DND-41 (cell line): ENCODE results near the gene SERPINI2.

Experiments used
- ATAC-seq: fragments of 200-7000 bp; cut with Tn5 transposase; 3 replicates; pipeline ENCODE4 v1.9.1; 2021; ENCODE audit warnings: low read depth; ENCODE audit not compliant: insufficient read depth
- DNase-seq: peaks from one replicate; pipeline ENCODE4 v3.0.0-alpha.2; 2020
- H2AFZ ChIP-seq: 2 replicates; pipeline ENCODE4 v1.6.0; 2012; ENCODE audit warnings: low read depth, low read length
- H3K27ac ChIP-seq: 2 replicates; pipeline ENCODE4 v1.5.1; 2012; ENCODE audit warnings: low read length, inconsistent platforms
- H3K27me3 ChIP-seq: fragments of 200-600 bp; sonication (generic); 2 replicates; pipeline ENCODE4 v1.6.0; 2012; ENCODE audit warnings: low read length, mild to moderate bottlenecking, inconsistent platforms; ENCODE audit not compliant: insufficient read depth, poor library complexity
- H3K36me3 ChIP-seq: 2 replicates; pipeline ENCODE4 v1.5.1; 2012; ENCODE audit warnings: low read length, inconsistent platforms; ENCODE audit not compliant: insufficient read depth
- H3K4me1 ChIP-seq: 2 replicates; pipeline ENCODE4 v1.5.1; 2012; ENCODE audit warnings: mild to moderate bottlenecking, low read length; ENCODE audit not compliant: insufficient read depth
- H3K4me2 ChIP-seq: 2 replicates; pipeline ENCODE4 v1.6.0; 2012; ENCODE audit warnings: mild to moderate bottlenecking, moderate library complexity, low read length, inconsistent platforms; ENCODE audit not compliant: insufficient read depth
- H3K4me3 ChIP-seq, 2 experiments: fragments of 200-600 bp in 1 of 2; shearing (Covaris generic) in 1 of 2; 2 replicates each; pipeline ENCODE4 v1.5.1; 2012 to 2016; ENCODE audit warnings: inconsistent platforms in 2 of 2, low read length in 2 of 2, mild to moderate bottlenecking in 2 of 2, low read depth in 1 of 2, moderate library complexity in 1 of 2
- H3K79me2 ChIP-seq: 2 replicates; pipeline ENCODE4 v1.6.0; 2012; ENCODE audit warnings: low read length, inconsistent platforms; ENCODE audit not compliant: insufficient read depth
- H3K9ac ChIP-seq: 2 replicates; pipeline ENCODE4 v1.6.0; 2012; ENCODE audit warnings: low read depth, mild to moderate bottlenecking, inconsistent platforms, low read length, moderate library complexity
- H3K9me3 ChIP-seq: 2 replicates; pipeline ENCODE4 v1.5.1; 2012; ENCODE audit warnings: low read length, moderate library complexity, mild to moderate bottlenecking, inconsistent platforms; ENCODE audit not compliant: insufficient read depth, severe bottlenecking
- H4K20me1 ChIP-seq: 2 replicates; pipeline ENCODE4 v1.6.0; 2012; ENCODE audit warnings: low read length; ENCODE audit not compliant: insufficient read depth
- EZH2 ChIP-seq: IDR thresholded peaks from 3 replicates; pipeline ENCODE4 v1.6.1; 2012; ENCODE audit warnings: borderline replicate concordance, low read depth, mild to moderate bottlenecking, moderate library complexity, low read length, inconsistent platforms; ENCODE audit not compliant: severe bottlenecking
- TF ChIP-seq, protein P1 (sequence below): IDR thresholded peaks from 2 replicates; pipeline ENCODE4 v1.5.1; 2012; ENCODE audit warnings: borderline replicate concordance, low read length, moderate library complexity, mild to moderate bottlenecking; ENCODE audit not compliant: poor library complexity, severe bottlenecking; ENCODE audit errors: extremely low read depth

Gene SERPINI2, protein sequence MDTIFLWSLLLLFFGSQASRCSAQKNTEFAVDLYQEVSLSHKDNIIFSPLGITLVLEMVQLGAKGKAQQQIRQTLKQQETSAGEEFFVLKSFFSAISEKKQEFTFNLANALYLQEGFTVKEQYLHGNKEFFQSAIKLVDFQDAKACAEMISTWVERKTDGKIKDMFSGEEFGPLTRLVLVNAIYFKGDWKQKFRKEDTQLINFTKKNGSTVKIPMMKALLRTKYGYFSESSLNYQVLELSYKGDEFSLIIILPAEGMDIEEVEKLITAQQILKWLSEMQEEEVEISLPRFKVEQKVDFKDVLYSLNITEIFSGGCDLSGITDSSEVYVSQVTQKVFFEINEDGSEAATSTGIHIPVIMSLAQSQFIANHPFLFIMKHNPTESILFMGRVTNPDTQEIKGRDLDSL

GRCh38 chr3:167473863-167474262 is at the start of gene SERPINI2:
Gene SERPINI2, minus strand, starts transcription at chr3:167474042. Its CDS starts 2,208 bp downstream, at chr3:167471834.
- DNase-seq: no peak
- Histone ChIP-seq H3K79me2 (no peaks in the 10 kb centered on the region), H3K4me2 (no peak within 1 kb of the TSS), H2AFZ (no peak within 1 kb of the TSS), H3K4me1 (no peaks in the 10 kb centered on the region), H3K27me3 (no peaks in the 10 kb centered on the region), H4K20me1 (no peaks in the 10 kb centered on the region), H3K27ac (no peak within 1 kb of the TSS), H3K9ac (no peak within 1 kb of the TSS), H3K9me3 (no peaks in the 10 kb centered on the region), H3K4me3 (no peak within 1 kb of the TSS), H3K36me3 (no peaks in the 10 kb centered on the region)
- no peak for ATAC-seq
- TF ChIP-seq, protein P1, sequence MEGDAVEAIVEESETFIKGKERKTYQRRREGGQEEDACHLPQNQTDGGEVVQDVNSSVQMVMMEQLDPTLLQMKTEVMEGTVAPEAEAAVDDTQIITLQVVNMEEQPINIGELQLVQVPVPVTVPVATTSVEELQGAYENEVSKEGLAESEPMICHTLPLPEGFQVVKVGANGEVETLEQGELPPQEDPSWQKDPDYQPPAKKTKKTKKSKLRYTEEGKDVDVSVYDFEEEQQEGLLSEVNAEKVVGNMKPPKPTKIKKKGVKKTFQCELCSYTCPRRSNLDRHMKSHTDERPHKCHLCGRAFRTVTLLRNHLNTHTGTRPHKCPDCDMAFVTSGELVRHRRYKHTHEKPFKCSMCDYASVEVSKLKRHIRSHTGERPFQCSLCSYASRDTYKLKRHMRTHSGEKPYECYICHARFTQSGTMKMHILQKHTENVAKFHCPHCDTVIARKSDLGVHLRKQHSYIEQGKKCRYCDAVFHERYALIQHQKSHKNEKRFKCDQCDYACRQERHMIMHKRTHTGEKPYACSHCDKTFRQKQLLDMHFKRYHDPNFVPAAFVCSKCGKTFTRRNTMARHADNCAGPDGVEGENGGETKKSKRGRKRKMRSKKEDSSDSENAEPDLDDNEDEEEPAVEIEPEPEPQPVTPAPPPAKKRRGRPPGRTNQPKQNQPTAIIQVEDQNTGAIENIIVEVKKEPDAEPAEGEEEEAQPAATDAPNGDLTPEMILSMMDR: no peak
- no peak for TF ChIP-seq EZH2

DNA sequence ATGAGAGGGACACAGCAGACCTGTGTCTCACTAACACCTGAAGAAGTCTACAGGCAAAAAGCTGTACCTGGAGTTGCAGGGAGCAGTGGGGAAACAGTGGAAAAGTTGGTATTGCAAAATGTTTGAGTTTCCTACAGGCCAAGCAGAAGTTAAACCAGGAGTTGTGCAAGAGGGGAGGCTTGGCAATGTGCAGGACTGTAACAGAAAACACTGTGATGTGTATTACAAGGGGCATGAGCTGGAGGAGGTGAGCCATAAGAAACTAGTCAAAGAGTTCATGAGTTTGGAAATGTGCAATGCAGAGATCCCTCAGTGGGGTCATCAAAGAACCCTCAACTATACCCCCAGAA is 47.1 kb upstream of the SERPINI2 start:
- no peaks in the 10 kb centered on the region for H3K9me3 ChIP-seq
- no peaks in the 10 kb centered on the region for H4K20me1 ChIP-seq
- no peak overlapping the region for H3K4me2 ChIP-seq
- H3K9ac ChIP-seq: no peak overlapping the region
- H3K4me3 ChIP-seq: no peak overlapping the region
- H3K27ac ChIP-seq: no peak overlapping the region
- H3K79me2 ChIP-seq: no peaks in the 10 kb centered on the region
- DNase-seq: no peak
- H3K27me3 ChIP-seq: no peaks in the 10 kb centered on the region
- H3K4me1 ChIP-seq: no peaks in the 10 kb centered on the region
- no peak overlapping the region for H2AFZ ChIP-seq
- TF ChIP-seq, protein P1: no peak
- no peak for TF ChIP-seq EZH2
- ATAC-seq: no peak
- no peaks in the 10 kb centered on the region for H3K36me3 ChIP-seq

DNA sequence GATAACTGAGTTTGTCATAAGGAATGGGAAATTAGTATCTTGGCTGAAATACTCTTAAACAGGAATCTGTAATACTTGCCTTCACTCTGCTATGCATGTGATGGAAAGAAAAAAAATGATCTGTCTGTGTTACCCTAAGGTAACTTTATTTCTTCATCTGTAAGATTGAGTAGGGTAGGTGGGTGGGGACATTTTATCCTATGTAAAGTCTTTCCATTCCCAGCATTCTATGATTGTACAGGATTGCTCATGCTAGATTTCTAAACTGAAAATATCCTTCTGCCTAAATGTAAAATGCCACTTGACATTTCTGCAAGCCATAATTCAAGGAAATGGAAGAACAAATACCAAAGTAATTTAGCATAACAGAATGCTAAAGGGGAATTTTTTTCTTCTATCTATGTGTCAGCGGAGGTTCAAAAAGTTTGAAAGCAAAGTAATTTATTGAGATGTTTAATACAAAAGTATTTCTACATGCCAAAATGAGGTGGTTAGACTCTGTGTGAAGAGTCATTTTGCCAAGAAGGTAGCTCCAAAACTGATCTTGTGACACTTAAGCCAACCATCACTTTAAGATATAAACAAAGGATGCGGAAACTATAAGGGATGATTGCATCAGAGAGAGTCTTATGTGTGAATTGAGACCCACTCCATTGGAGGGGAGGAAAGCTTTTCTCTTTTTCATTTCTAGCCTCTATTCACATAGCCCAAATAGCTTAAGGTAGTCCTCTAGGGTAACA is 46.6 kb upstream of the SERPINI2 start:
- Histone ChIP-seq H3K36me3 (no peaks in the 10 kb centered on the region), H3K79me2 (no peaks in the 10 kb centered on the region), H3K4me2 (no peak overlapping the region)

More for the DNA sequence above, 46.6 kb upstream of the SERPINI2 start:
- DNase-seq (no peak), ATAC-seq (no peak)
- H3K27ac ChIP-seq: no peak overlapping the region
- no peaks in the 10 kb centered on the region for H3K4me1 ChIP-seq
- H3K4me3 ChIP-seq: no peak overlapping the region
- no peak overlapping the region for H2AFZ ChIP-seq
- H3K27me3 ChIP-seq: no peaks in the 10 kb centered on the region
- H4K20me1 ChIP-seq: no peaks in the 10 kb centered on the region
- TF ChIP-seq, protein P1: no peak
- TF ChIP-seq EZH2: no peak
- no peak overlapping the region for H3K9ac ChIP-seq
- no peaks in the 10 kb centered on the region for H3K9me3 ChIP-seq
